Measurements from ENCODE around the gene SMIM41. TPM values are rescaled to one million over a fixed set of nuclear protein-coding genes. Genes with fewer than 3 reads are reported as not detected.

SMIM41 gene
- total and polyA plus RNA-seq, 2 donors from 2014 or later, result 0.31 TPM; not detected in 1

DNA sequence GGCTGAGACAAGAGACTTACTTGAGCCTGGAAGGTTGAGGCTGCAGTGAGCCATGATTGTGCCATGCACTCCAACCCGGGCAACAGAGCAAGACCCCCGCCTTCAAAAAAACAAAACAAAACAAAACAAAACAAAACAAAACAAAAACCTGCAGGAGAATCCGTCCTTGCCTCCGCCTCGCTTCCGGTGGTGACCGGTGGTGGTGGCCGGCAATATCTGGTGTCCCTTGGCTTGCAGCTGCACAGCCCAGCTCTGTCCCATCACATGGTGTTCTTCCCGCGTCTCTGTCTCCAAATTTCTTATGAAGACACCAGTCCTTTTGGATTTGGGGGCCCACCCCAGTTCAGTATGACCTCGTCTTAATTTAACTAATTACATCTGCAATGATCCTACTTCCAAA is 10.0 kb downstream of the SMIM41 start:
- no peaks in the 10 kb centered on the region for H3K27me3 ChIP-seq (ENCODE audit: control insufficient read depth, insufficient read depth, low read length)
- FAIRE-seq (no peak), DNase-seq (peak in 1 of 5 donors; percentile 43)
- intact Hi-C loops (cut with DNase I), result no loop called here
- no peak overlapping the region for H3K27ac ChIP-seq (ENCODE audit: low read depth in 2 of 2, low read length in 2 of 2)
- no peaks in the 10 kb centered on the region for H3K36me3 ChIP-seq (ENCODE audit: control insufficient read depth in 2 of 3, insufficient read depth in 3 of 3, low read length in 3 of 3)
- H3K9me3 ChIP-seq (ENCODE audit: control insufficient read depth in 2 of 3, insufficient read depth in 1 of 3, low read length in 3 of 3), result no peaks in the 10 kb centered on the region
- H3K9ac ChIP-seq (ENCODE audit: low read length in 3 of 3), result no peak overlapping the region
- no peak overlapping the region for H3K4me3 ChIP-seq (ENCODE audit: low read length in 3 of 3)
- TF ChIP-seq, protein P1, sequence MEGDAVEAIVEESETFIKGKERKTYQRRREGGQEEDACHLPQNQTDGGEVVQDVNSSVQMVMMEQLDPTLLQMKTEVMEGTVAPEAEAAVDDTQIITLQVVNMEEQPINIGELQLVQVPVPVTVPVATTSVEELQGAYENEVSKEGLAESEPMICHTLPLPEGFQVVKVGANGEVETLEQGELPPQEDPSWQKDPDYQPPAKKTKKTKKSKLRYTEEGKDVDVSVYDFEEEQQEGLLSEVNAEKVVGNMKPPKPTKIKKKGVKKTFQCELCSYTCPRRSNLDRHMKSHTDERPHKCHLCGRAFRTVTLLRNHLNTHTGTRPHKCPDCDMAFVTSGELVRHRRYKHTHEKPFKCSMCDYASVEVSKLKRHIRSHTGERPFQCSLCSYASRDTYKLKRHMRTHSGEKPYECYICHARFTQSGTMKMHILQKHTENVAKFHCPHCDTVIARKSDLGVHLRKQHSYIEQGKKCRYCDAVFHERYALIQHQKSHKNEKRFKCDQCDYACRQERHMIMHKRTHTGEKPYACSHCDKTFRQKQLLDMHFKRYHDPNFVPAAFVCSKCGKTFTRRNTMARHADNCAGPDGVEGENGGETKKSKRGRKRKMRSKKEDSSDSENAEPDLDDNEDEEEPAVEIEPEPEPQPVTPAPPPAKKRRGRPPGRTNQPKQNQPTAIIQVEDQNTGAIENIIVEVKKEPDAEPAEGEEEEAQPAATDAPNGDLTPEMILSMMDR (IDR thresholded peaks at IDR 0.05; ENCODE audit: borderline replicate concordance, extremely low read depth, insufficient read depth), result no peak
- H3K4me1 ChIP-seq (ENCODE audit: control insufficient read depth in 2 of 3, insufficient read depth in 2 of 3, low read depth in 1 of 3, low read length in 3 of 3), result peaks cover 0 to 4% (median 0%) of the 10 kb centered on the region in 3 donors

DNA sequence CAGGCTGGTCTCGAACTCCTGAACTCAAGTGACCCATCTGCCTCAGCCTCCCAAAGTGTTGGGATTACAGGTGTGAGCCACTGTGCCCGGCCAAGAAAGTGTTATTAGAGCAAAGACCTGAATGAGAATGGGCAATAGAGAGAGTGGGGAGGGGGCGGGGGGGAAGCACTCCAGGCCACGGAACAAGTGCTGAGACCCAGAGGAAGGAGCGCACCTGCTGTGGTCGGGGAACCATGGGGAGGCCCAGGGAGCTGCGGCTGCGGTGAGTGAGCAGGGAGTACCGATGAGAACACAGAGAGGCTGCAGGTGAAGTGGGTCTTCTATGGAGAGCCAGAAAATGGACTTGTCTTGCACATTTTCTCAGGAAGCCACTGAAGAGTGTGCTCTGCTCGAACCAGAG is 10.8 kb downstream of the SMIM41 start:
- Histone ChIP-seq H3K4me1 (ENCODE audit: control insufficient read depth in 2 of 3, insufficient read depth in 2 of 3, low read depth in 1 of 3, low read length in 3 of 3) (peaks cover 0 to 4% (median 0%) of the 10 kb centered on the region in 3 donors), H3K27me3 (ENCODE audit: control insufficient read depth, insufficient read depth, low read length) (no peaks in the 10 kb centered on the region), H3K4me3 (ENCODE audit: low read length in 3 of 3) (no peak overlapping the region), H3K27ac (ENCODE audit: low read depth in 2 of 2, low read length in 2 of 2) (no peak overlapping the region), H3K9ac (ENCODE audit: low read length in 3 of 3) (no peak overlapping the region), H3K9me3 (ENCODE audit: control insufficient read depth in 2 of 3, insufficient read depth in 1 of 3, low read length in 3 of 3) (no peaks in the 10 kb centered on the region), H3K36me3 (ENCODE audit: control insufficient read depth in 2 of 3, insufficient read depth in 3 of 3, low read length in 3 of 3) (no peaks in the 10 kb centered on the region)
- DNase-seq, result no peak
- no peak for FAIRE-seq
- TF ChIP-seq, protein P1 (IDR thresholded peaks at IDR 0.05; ENCODE audit: borderline replicate concordance, extremely low read depth, insufficient read depth), result no peak
- intact Hi-C loops (cut with DNase I), result no loop called here

DNA sequence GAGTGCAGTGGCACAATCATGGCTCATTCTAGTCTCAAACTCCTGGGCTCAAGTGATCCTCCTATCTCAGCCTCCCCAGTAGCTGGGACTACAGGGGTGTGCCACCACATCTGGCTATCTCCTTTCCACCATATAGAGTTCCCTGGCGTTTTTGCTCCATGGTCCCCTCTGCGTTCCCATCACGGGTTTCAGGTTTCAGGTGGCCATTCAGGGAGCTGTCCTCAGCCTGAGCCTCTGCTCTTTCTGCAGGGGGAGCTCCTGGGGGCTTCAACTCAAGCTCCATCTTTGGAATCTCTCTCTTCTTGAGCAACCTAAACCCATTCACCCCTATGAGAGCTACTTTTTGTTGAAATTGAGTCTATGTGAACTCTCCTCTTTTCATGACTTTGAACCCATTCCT is 11.6 kb downstream of the SMIM41 start:
- Histone ChIP-seq H3K4me3 (ENCODE audit: low read length in 3 of 3) (no peak overlapping the region), H3K36me3 (ENCODE audit: control insufficient read depth in 2 of 3, insufficient read depth in 3 of 3, low read length in 3 of 3) (no peaks in the 10 kb centered on the region), H3K27ac (ENCODE audit: low read depth in 2 of 2, low read length in 2 of 2) (no peak overlapping the region), H3K4me1 (ENCODE audit: control insufficient read depth in 2 of 3, insufficient read depth in 2 of 3, low read depth in 1 of 3, low read length in 3 of 3) (peaks cover 0 to 4% (median 0%) of the 10 kb centered on the region in 3 donors), H3K9ac (ENCODE audit: low read length in 3 of 3) (no peak overlapping the region), H3K27me3 (ENCODE audit: control insufficient read depth, insufficient read depth, low read length) (no peaks in the 10 kb centered on the region), H3K9me3 (ENCODE audit: control insufficient read depth in 2 of 3, insufficient read depth in 1 of 3, low read length in 3 of 3) (no peaks in the 10 kb centered on the region)
- TF ChIP-seq, protein P1 (IDR thresholded peaks at IDR 0.05; ENCODE audit: borderline replicate concordance, extremely low read depth, insufficient read depth), result no peak
- intact Hi-C loops (cut with DNase I), result no loop called here
- no peak for FAIRE-seq
- DNase-seq, result no peak

DNA sequence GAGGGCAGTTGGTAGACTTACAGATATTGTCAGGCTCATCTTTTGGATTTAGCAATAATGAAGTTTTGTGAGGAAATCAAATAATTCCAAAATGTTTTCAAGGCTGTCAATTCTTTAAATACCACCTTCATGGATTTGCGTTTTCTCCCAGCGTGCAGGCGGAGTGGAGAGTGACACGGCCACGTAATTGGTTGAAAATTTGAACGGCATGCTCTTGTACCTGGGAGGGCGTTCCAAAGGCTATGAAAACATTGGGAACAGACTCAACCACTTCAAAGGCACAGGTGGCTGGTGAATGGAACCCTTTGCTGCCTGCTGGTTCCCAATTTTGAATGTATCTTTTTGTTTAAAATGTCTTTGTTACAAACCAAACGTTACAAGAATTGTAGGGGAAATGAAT is 12.4 kb downstream of the SMIM41 start:
- TF ChIP-seq, protein P1 (IDR thresholded peaks at IDR 0.05; ENCODE audit: borderline replicate concordance, extremely low read depth, insufficient read depth), result no peak
- Histone ChIP-seq H3K9me3 (ENCODE audit: control insufficient read depth in 2 of 3, insufficient read depth in 1 of 3, low read length in 3 of 3) (no peaks in the 10 kb centered on the region), H3K9ac (ENCODE audit: low read length in 3 of 3) (no peak overlapping the region), H3K36me3 (ENCODE audit: control insufficient read depth in 2 of 3, insufficient read depth in 3 of 3, low read length in 3 of 3) (no peaks in the 10 kb centered on the region), H3K4me1 (ENCODE audit: control insufficient read depth in 2 of 3, insufficient read depth in 2 of 3, low read depth in 1 of 3, low read length in 3 of 3) (peaks cover 0 to 4% (median 0%) of the 10 kb centered on the region in 3 donors), H3K4me3 (ENCODE audit: low read length in 3 of 3) (no peak overlapping the region), H3K27me3 (ENCODE audit: control insufficient read depth, insufficient read depth, low read length) (no peaks in the 10 kb centered on the region), H3K27ac (ENCODE audit: low read depth in 2 of 2, low read length in 2 of 2) (no peak overlapping the region)
- no peak for FAIRE-seq
- intact Hi-C loops (cut with DNase I), result no loop called here
- DNase-seq, result no peak
